ENCODE results near the gene MYBL2. TPM values are rescaled to one million over a fixed set of nuclear protein-coding genes. Genes with fewer than 3 reads are reported as not detected.
"Not testable (repeated sequence)": the region's sequence is repeated elsewhere in the genome, so short reads cannot be mapped to it uniquely, and the experiment has no call there.

The MYBL2 gene
- total and polyA plus RNA-seq, 8 donors = 4.7 to 14.5 (median 5.7) TPM

GRCh38 chr20:43650997-43651525 lies 15.9 kb upstream of the MYBL2 start:
- Histone ChIP-seq H3K27ac (no peak overlapping the region), H3K27me3 (no peaks in the 10 kb centered on the region), H3K4me1 (peaks cover 0 to 7% (median 6%) of the 10 kb centered on the region in 3 donors), H3K4me3 (no peak overlapping the region), H3K36me3 (peaks cover 0 to 9% (median 0%) of the 10 kb centered on the region in 3 donors), H3K9me3 (no peaks in the 10 kb centered on the region)
- 72 to 79% methylated on average over 3 of the region's 3 CpGs for WGBS, 2 donors
- no peak for TF ChIP-seq CTCF (IDR thresholded peaks at IDR 0.05)
- DNase-seq (no peak), ATAC-seq (no peak), FAIRE-seq (no peak)
- intact Hi-C loops (cut with DNase I) = no loop called here

- ATAC-seq; H3K4me1 ChIP-seq; H3K9me3 ChIP-seq; FAIRE-seq; H3K27me3 ChIP-seq; DNase-seq; H3K36me3 ChIP-seq; H3K4me3 ChIP-seq; intact Hi-C loops (cut with DNase I): not testable (repeated sequence)
- peak overlapping the region in 1 of 4 donors; percentile 4 for H3K27ac ChIP-seq
- WGBS, 2 donors = 97 to 99% methylated on average over 10 of the region's 10 CpGs
These were observed 15.2 kb upstream of the MYBL2 start for GRCh38 chr20:43651650-43652184.

GRCh38 chr20:43653966-43654365 lies 12.9 kb upstream of the MYBL2 start:
- H3K9me3 ChIP-seq = no peaks in the 10 kb centered on the region
- no peaks in the 10 kb centered on the region for H3K36me3 ChIP-seq
- FAIRE-seq (no peak), ATAC-seq (peak; percentile 2 to 47 (median 10)), DNase-seq (peak in 2 of 6 donors; percentile 46 to 47)
- H3K4me3 ChIP-seq = no peak overlapping the region
- no peaks in the 10 kb centered on the region for H3K27me3 ChIP-seq
- intact Hi-C loops (cut with DNase I) = no loop called here
- peak overlapping the region; percentile 45 to 86 (median 64) for H3K27ac ChIP-seq
- WGBS, 2 donors = 54 to 62% methylated on average over 3 of the region's 3 CpGs
- no peak for TF ChIP-seq CTCF (IDR thresholded peaks at IDR 0.05)
- H3K4me1 ChIP-seq = peaks cover 0 to 7% (median 6%) of the 10 kb centered on the region in 3 donors

- H3K9me3 ChIP-seq, FAIRE-seq, ATAC-seq: not testable (repeated sequence)
These were observed 11.7 kb upstream of the MYBL2 start for GRCh38 chr20:43655176-43655575.

GRCh38 chr20:43655937-43656336 lies 11.0 kb upstream of the MYBL2 start:
- no peak for ATAC-seq
- no peak overlapping the region for H3K27ac ChIP-seq
- H3K36me3 ChIP-seq = no peaks in the 10 kb centered on the region
- intact Hi-C loops (cut with DNase I) = no loop called here
- DNase-seq = no peak
- FAIRE-seq = no peak
- H3K4me1 ChIP-seq = peaks cover 0 to 7% (median 6%) of the 10 kb centered on the region in 3 donors
- H3K4me3 ChIP-seq = no peak overlapping the region
- TF ChIP-seq CTCF (IDR thresholded peaks at IDR 0.05) = no peak
- H3K9me3 ChIP-seq = no peaks in the 10 kb centered on the region
- 73 to 78% methylated on average over 3 of the region's 3 CpGs for WGBS, 2 donors
- H3K27me3 ChIP-seq = no peaks in the 10 kb centered on the region

More at GRCh38 chr20:43655176-43655575, 11.7 kb upstream of the MYBL2 start:
- H3K27me3 ChIP-seq; H3K36me3 ChIP-seq; intact Hi-C loops (cut with DNase I); H3K4me1 ChIP-seq; DNase-seq; H3K27ac ChIP-seq; H3K4me3 ChIP-seq: not testable (repeated sequence)
- 71 to 72% methylated on average over 6 of the region's 6 CpGs for WGBS, 2 donors

- 68 to 70% methylated on average over 11 of the region's 11 CpGs for WGBS, 2 donors
- Histone ChIP-seq H3K36me3 (no peaks in the 10 kb centered on the region), H3K4me3 (peak overlapping the region; percentile 42 to 60 (median 52)), H3K27me3 (no peaks in the 10 kb centered on the region), H3K9me3 (no peaks in the 10 kb centered on the region), H3K27ac (peak overlapping the region in 3 of 4 donors; percentile 67 to 91 (median 85)), H3K4me1 (peaks cover 0 to 6% (median 5%) of the 10 kb centered on the region in 3 donors)
- no peak for FAIRE-seq
- intact Hi-C loops (cut with DNase I) = no loop called here
- no peak for ATAC-seq
- TF ChIP-seq CTCF (IDR thresholded peaks at IDR 0.05) = no peak
- no peak for DNase-seq
These were observed 8.7 kb upstream of the MYBL2 start for GRCh38 chr20:43658069-43658722.
